Immature natural killer cell (primary cell): ENCODE measurements around the gene DPP10. TPM values are rescaled to one million over a fixed set of nuclear protein-coding genes. Genes with fewer than 3 reads are reported as not detected.

Experiments
- DNase-seq, 3 donors: peaks; one replicate each; pipeline ENCODE4 v3.0.0; 2022; ENCODE audit warnings: mixed read lengths in 1 of 3
- H3K27ac Mint-ChIP-seq, 6 donors: one replicate each; pipeline ENCODE4 v1.8.0; 2020; ENCODE audit warnings: mixed read lengths in 6 of 6, mild to moderate bottlenecking in 5 of 6, inconsistent platforms in 4 of 6, moderate library complexity in 3 of 6
- H3K27me3 Mint-ChIP-seq, 3 donors: one replicate each; pipeline ENCODE4 v1.8.0; 2020 to 2021; ENCODE audit warnings: low read depth in 3 of 3, mild to moderate bottlenecking in 3 of 3, mixed read lengths in 3 of 3, moderate library complexity in 3 of 3, inconsistent platforms in 1 of 3
- H3K36me3 Mint-ChIP-seq, 3 donors: one replicate each; pipeline ENCODE4 v1.8.0; 2020; ENCODE audit warnings: mixed read lengths in 3 of 3, inconsistent platforms in 2 of 3, mild to moderate bottlenecking in 2 of 3
- H3K4me1 Mint-ChIP-seq, 2 donors: one replicate each; pipeline ENCODE4 v1.8.0; 2020; ENCODE audit warnings: inconsistent platforms in 2 of 2, mild to moderate bottlenecking in 2 of 2, mixed read lengths in 2 of 2, moderate library complexity in 1 of 2
- H3K4me3 Mint-ChIP-seq, 5 donors: one replicate each; pipeline ENCODE4 v1.8.0; 2020; ENCODE audit warnings: mild to moderate bottlenecking in 5 of 5, mixed read lengths in 5 of 5, inconsistent platforms in 3 of 5, moderate library complexity in 3 of 5
- H3K9me3 Mint-ChIP-seq, 6 donors: one replicate each; pipeline ENCODE4 v1.8.0; 2020; ENCODE audit warnings: mild to moderate bottlenecking in 6 of 6, mixed read lengths in 6 of 6, inconsistent platforms in 4 of 6, moderate library complexity in 3 of 6
- polyA plus RNA-seq, 3 donors: library from polyadenylated mRNA; unstranded; fragments of 300-500 nt; fragmentation: Illumina TruSeq; gene quantifications; one replicate each; pipeline ENCODE4 v1.2.3, GENCODE V29; 2021

Gene DPP10
- polyA plus RNA-seq, 3 donors from 2014 or later = not detected

DNA sequence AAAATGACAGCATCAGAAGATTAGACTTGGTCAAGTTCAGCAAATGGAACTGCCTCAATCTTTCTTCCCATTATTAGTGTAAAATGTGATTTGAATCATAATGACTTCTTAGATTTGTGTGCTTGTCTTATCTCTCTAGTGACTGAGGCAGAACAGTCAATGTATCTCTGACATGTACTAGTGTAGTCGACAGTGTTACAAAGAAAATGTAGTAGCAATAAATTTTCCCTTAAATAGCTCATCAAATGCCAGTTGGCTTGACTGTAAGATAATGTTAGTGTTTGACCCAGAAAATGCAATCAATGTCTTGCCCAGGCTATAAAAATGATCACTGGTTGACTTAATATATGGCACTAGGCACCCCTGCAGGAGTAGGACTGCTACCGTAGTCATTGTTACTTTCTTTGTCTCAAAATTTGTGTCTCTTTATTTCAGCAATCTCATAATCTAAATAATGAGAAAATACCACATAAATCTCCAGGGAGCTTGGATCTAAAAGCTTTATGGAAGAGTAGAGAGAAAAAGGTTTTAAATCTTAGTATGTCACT is 1336.7 kb downstream of the DPP10 start:
- no peak for DNase-seq
- Mint-ChIP-seq H3K27me3 (no peaks in the 10 kb centered on the region), H3K27ac (no peak overlapping the region), H3K36me3 (no peaks in the 10 kb centered on the region), H3K4me1 (no peaks in the 10 kb centered on the region), H3K4me3 (no peak overlapping the region), H3K9me3 (peaks cover 4 to 52% (median 23%) of the 10 kb centered on the region in 6 donors)

- Mint-ChIP-seq H3K27me3 (no peaks in the 10 kb centered on the region), H3K27ac (no peak overlapping the region), H3K4me3 (no peak overlapping the region), H3K9me3 (peaks cover 4 to 58% (median 36%) of the 10 kb centered on the region in 6 donors), H3K36me3 (no peaks in the 10 kb centered on the region), H3K4me1 (no peaks in the 10 kb centered on the region)
- DNase-seq = no peak
Observed at GRCh38 chr2:115782286-115782685, 1339.8 kb downstream of the DPP10 start.

DNA sequence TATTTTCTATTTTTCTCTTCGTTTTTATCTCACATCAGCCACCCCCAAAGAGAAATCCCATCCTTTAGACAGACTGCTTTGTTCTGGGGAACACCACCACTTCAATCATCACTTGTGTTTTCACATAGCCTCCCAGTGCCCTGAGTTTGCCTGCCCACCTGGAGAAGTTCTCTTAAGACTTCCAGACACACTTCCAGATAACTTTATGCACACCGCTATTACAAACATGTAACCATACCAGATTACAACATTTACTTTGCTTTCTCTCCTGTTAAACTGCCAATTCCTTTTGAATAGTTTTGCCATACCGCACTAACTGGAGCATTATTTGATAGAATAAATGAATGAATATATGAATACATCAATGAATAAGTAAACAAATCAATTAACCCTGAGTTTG is 1353.6 kb downstream of the DPP10 start:
- DNase-seq = no peak
- Mint-ChIP-seq H3K4me3 (no peak overlapping the region), H3K27ac (no peak overlapping the region), H3K9me3 (peaks cover 7 to 35% (median 20%) of the 10 kb centered on the region in 6 donors), H3K4me1 (no peaks in the 10 kb centered on the region), H3K36me3 (no peaks in the 10 kb centered on the region), H3K27me3 (peaks cover 0 to 2% (median 0%) of the 10 kb centered on the region in 3 donors)

GRCh38 chr2:115807276-115807675 is 1364.8 kb downstream of the DPP10 start:
- no peak for DNase-seq
- H3K36me3 Mint-ChIP-seq = no peaks in the 10 kb centered on the region
- no peak overlapping the region for H3K27ac Mint-ChIP-seq
- H3K27me3 Mint-ChIP-seq = peaks cover 0 to 2% (median 2%) of the 10 kb centered on the region in 3 donors
- no peak overlapping the region for H3K4me3 Mint-ChIP-seq
- peaks cover 24 to 54% (median 37%) of the 10 kb centered on the region in 6 donors for H3K9me3 Mint-ChIP-seq
- H3K4me1 Mint-ChIP-seq = no peaks in the 10 kb centered on the region

GRCh38 chr2:115825912-115826311 is 1383.5 kb downstream of the DPP10 start:
- DNase-seq = no peak
- Mint-ChIP-seq H3K27me3 (no peaks in the 10 kb centered on the region), H3K4me1 (no peaks in the 10 kb centered on the region), H3K36me3 (no peaks in the 10 kb centered on the region), H3K27ac (no peak overlapping the region), H3K4me3 (no peak overlapping the region), H3K9me3 (peaks cover 8 to 42% (median 22%) of the 10 kb centered on the region in 6 donors)

- Mint-ChIP-seq H3K4me3 (no peak overlapping the region), H3K9me3 (peaks cover 9 to 28% (median 19%) of the 10 kb centered on the region in 6 donors), H3K27me3 (peaks cover 0 to 3% (median 0%) of the 10 kb centered on the region in 3 donors), H3K4me1 (no peaks in the 10 kb centered on the region), H3K36me3 (no peaks in the 10 kb centered on the region), H3K27ac (no peak overlapping the region)
- no peak for DNase-seq
Observed at GRCh38 chr2:115833196-115833595, 1390.8 kb downstream of the DPP10 start.

GRCh38 chr2:115838539-115838938 is 1396.1 kb downstream of the DPP10 start:
- peaks cover 0 to 3% (median 0%) of the 10 kb centered on the region in 3 donors for H3K27me3 Mint-ChIP-seq
- peaks cover 6 to 21% (median 14%) of the 10 kb centered on the region in 6 donors for H3K9me3 Mint-ChIP-seq
- no peak for DNase-seq
- no peaks in the 10 kb centered on the region for H3K36me3 Mint-ChIP-seq
- H3K27ac Mint-ChIP-seq = no peak overlapping the region
- H3K4me3 Mint-ChIP-seq = no peak overlapping the region
- no peaks in the 10 kb centered on the region for H3K4me1 Mint-ChIP-seq

GRCh38 chr2:115842306-115842705 is 1399.9 kb downstream of the DPP10 start:
- Mint-ChIP-seq H3K4me3 (no peak overlapping the region), H3K4me1 (no peaks in the 10 kb centered on the region), H3K9me3 (peaks cover 0 to 30% (median 22%) of the 10 kb centered on the region in 6 donors), H3K36me3 (no peaks in the 10 kb centered on the region), H3K27ac (no peak overlapping the region), H3K27me3 (no peaks in the 10 kb centered on the region)
- no peak for DNase-seq

DNA sequence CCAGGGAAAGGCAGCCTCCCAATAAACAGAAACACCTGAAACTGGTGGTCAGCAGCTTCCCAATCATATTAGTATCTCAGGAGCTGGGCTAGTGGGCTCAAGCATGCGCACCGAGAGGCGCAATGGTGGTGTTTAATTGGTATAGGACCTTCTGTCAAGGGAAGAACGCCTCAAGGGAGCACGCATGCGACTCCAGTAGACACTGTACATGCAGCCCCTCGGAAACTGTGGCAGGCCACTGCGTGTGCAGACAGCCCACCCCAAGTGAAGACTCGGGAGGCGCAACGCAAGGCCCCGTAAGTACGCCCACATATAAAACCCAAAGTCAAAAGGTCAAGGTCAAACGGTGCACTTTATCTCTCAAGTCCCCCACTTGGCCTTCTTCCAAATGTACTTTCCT is 1405.8 kb downstream of the DPP10 start:
- Mint-ChIP-seq H3K27ac (no peak overlapping the region), H3K9me3 (peaks cover 2 to 58% (median 26%) of the 10 kb centered on the region in 6 donors), H3K27me3 (no peaks in the 10 kb centered on the region), H3K4me3 (no peak overlapping the region), H3K36me3 (peaks cover 0 to 3% (median 0%) of the 10 kb centered on the region in 3 donors), H3K4me1 (no peaks in the 10 kb centered on the region)
- DNase-seq = no peak

DNA sequence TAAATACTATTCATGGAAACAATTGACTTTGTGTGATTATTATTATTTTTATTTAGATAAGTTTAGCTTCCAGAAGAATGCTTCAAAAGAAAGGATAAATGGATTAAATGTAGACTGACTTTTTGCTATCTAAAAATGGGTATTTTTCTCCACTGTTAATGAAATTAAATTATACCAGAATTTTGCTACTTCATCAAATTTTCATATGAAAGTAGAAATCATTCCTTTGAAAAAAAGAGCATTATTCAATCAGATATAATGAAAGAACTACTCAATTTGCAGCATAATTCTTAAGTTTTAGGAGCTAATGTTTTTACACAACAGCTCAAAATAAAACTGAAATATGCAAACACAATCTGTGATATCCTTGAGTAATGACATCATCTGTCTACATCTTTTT is 1424.6 kb downstream of the DPP10 start:
- no peaks in the 10 kb centered on the region for H3K4me1 Mint-ChIP-seq
- no peaks in the 10 kb centered on the region for H3K36me3 Mint-ChIP-seq
- no peak overlapping the region for H3K4me3 Mint-ChIP-seq
- H3K27me3 Mint-ChIP-seq = no peaks in the 10 kb centered on the region
- no peak overlapping the region for H3K27ac Mint-ChIP-seq
- no peak for DNase-seq
- H3K9me3 Mint-ChIP-seq = peaks cover 7 to 40% (median 23%) of the 10 kb centered on the region in 6 donors

- peaks cover 0 to 1% (median 0%) of the 10 kb centered on the region in 3 donors for H3K27me3 Mint-ChIP-seq
- peaks cover 14 to 61% (median 32%) of the 10 kb centered on the region in 6 donors for H3K9me3 Mint-ChIP-seq
- H3K4me3 Mint-ChIP-seq = no peak overlapping the region
- DNase-seq = no peak
- H3K27ac Mint-ChIP-seq = no peak overlapping the region
- no peaks in the 10 kb centered on the region for H3K36me3 Mint-ChIP-seq
- no peaks in the 10 kb centered on the region for H3K4me1 Mint-ChIP-seq
Observed at GRCh38 chr2:115874427-115874826, 1432.0 kb downstream of the DPP10 start.

DNA sequence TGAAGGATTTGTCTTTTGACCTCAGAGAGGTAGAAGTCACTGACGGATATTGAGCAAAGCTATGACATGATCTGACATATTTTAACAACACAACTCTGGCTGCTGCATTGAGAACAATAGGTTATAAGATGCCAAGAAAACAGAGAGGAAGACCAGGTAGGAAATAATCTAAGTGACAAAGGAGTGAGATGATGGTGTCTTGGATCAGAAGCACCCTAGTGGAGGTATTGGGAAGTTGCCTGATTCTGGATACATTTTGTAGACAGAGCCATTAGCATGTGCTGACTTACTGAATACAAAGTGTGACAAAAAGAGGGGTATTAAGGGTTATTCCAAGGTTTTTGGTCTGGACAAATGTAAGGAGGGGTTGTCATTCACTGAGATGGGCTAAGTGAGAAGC is 1438.1 kb downstream of the DPP10 start:
- Mint-ChIP-seq H3K9me3 (peaks cover 5 to 59% (median 20%) of the 10 kb centered on the region in 6 donors), H3K27me3 (peaks cover 0 to 2% (median 1%) of the 10 kb centered on the region in 3 donors), H3K27ac (no peak overlapping the region), H3K4me1 (no peaks in the 10 kb centered on the region), H3K36me3 (no peaks in the 10 kb centered on the region), H3K4me3 (no peak overlapping the region)
- no peak for DNase-seq

GRCh38 chr2:115887209-115887776 is 1444.9 kb downstream of the DPP10 start:
- Mint-ChIP-seq H3K4me1 (no peaks in the 10 kb centered on the region), H3K4me3 (no peak overlapping the region), H3K27me3 (peaks cover 0 to 2% (median 2%) of the 10 kb centered on the region in 3 donors), H3K36me3 (peaks cover 0 to 4% (median 0%) of the 10 kb centered on the region in 3 donors), H3K9me3 (peaks cover 19 to 65% (median 35%) of the 10 kb centered on the region in 6 donors), H3K27ac (no peak overlapping the region)
- DNase-seq = no peak
